ENCODE measurements around the gene PTPN1.

GRCh38 chr20:50525681-50526080 lies 15.5 kb downstream of the PTPN1 start:
- TF ChIP-seq CTCF (optimal IDR thresholded peaks at IDR 0.05 in 1 of 3, IDR thresholded peaks at IDR 0.05 in 1 of 3, conservative IDR thresholded peaks at IDR 0.05 in 1 of 3; ENCODE audit: extremely low read depth in 1 of 3, insufficient read depth in 2 of 3, low read length in 3 of 3) (no peak), EZH2 (IDR thresholded peaks at IDR 0.05; ENCODE audit: low read length) (no peak)

Data from keratinocyte (primary cell).